ENCODE measurements around the gene KLF13.

DNA sequence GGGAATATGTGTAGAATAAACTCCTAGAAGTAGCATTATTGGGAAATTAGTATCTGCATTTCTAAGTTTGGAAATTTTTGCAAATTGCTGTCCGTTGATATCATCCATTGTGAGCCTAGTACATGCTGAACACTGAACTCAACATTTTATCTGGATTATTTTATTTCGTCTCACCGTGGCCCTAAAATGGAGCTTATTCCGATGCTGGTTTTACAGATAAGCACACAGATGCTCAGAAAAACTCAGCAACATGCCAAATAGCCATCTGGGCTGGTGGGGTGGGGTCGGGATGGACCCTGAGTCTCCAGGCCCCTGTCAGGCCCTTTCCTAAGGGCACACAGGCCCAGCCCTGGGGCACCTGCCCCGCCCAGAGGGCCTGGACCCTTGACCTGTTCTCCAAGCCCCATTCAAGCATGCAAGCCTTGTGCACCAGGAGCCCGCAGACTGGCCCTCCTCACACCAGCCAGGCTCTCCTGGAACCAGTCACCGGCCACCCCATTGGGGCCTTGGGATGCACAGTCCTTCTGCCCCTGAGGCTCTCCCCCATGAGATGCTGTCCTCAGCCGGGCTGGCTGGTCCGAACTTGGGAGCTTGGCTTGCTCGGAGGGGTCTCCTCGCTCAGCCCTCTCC is 20.7 kb upstream of the KLF13 start:
- TF ChIP-seq, protein P1, sequence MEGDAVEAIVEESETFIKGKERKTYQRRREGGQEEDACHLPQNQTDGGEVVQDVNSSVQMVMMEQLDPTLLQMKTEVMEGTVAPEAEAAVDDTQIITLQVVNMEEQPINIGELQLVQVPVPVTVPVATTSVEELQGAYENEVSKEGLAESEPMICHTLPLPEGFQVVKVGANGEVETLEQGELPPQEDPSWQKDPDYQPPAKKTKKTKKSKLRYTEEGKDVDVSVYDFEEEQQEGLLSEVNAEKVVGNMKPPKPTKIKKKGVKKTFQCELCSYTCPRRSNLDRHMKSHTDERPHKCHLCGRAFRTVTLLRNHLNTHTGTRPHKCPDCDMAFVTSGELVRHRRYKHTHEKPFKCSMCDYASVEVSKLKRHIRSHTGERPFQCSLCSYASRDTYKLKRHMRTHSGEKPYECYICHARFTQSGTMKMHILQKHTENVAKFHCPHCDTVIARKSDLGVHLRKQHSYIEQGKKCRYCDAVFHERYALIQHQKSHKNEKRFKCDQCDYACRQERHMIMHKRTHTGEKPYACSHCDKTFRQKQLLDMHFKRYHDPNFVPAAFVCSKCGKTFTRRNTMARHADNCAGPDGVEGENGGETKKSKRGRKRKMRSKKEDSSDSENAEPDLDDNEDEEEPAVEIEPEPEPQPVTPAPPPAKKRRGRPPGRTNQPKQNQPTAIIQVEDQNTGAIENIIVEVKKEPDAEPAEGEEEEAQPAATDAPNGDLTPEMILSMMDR (IDR thresholded peaks at IDR 0.05; ENCODE audit: low read depth, low read length), result no peak
- TF ChIP-seq EZH2phosphoT487 (IDR thresholded peaks at IDR 0.05; ENCODE audit: low read depth), result no peak
